ENCODE results near the gene OPRD1.
"Not testable (repeated sequence)": the region's sequence is repeated elsewhere in the genome, so short reads cannot be mapped to it uniquely, and the experiment has no call there.

Gene OPRD1

GRCh38 chr1:28803051-28803450 is 8.9 kb upstream of the OPRD1 start:
- no peak for DNase-seq

GRCh38 chr1:28803662-28804061 is 8.3 kb upstream of the OPRD1 start:
- no peak for DNase-seq

- no peak for DNase-seq
Observed at GRCh38 chr1:28804071-28804470, 7.9 kb upstream of the OPRD1 start.

- no peak for DNase-seq
Observed at GRCh38 chr1:28807046-28807445, 4.9 kb upstream of the OPRD1 start.

- DNase-seq: no peak
Observed at GRCh38 chr1:28807986-28808385, 4.0 kb upstream of the OPRD1 start.

GRCh38 chr1:28811369-28811765 is 603 bp upstream of the OPRD1 start:
- no peak for DNase-seq

GRCh38 chr1:28812669-28813468 is 899 bp downstream of the OPRD1 start:
- DNase-seq: no peak

GRCh38 chr1:28813931-28814465 is 2.0 kb downstream of the OPRD1 start:
- DNase-seq: no peak

GRCh38 chr1:28815533-28816185 is 3.7 kb downstream of the OPRD1 start:
- no peak for DNase-seq

- no peak for DNase-seq
Observed at GRCh38 chr1:28817133-28817532, 5.2 kb downstream of the OPRD1 start.

- DNase-seq: no peak
Observed at GRCh38 chr1:28819020-28819419, 7.0 kb downstream of the OPRD1 start.

- no peak for DNase-seq
Observed at GRCh38 chr1:28822799-28823198, 10.8 kb downstream of the OPRD1 start.

- not testable (repeated sequence) for DNase-seq
Observed at GRCh38 chr1:28824061-28824460, 12.1 kb downstream of the OPRD1 start.

- DNase-seq: not testable (repeated sequence)
Observed at GRCh38 chr1:28828227-28828858, 16.4 kb downstream of the OPRD1 start.

GRCh38 chr1:28830814-28831213 is 18.8 kb downstream of the OPRD1 start:
- no peak for DNase-seq

- no peak for DNase-seq
Observed at GRCh38 chr1:28832966-28833365, 21.0 kb downstream of the OPRD1 start.

GRCh38 chr1:28833381-28833780 is 21.4 kb downstream of the OPRD1 start:
- no peak for DNase-seq

- no peak for DNase-seq
Observed at GRCh38 chr1:28835237-28835650, 23.3 kb downstream of the OPRD1 start.

GRCh38 chr1:28836421-28836956 is 24.5 kb downstream of the OPRD1 start:
- DNase-seq: no peak

GRCh38 chr1:28840928-28841544 is 29.1 kb downstream of the OPRD1 start:
- no peak for DNase-seq

- no peak for DNase-seq
Observed at GRCh38 chr1:28845786-28846543, 34.0 kb downstream of the OPRD1 start.

GRCh38 chr1:28847207-28847606 is 35.2 kb downstream of the OPRD1 start:
- DNase-seq: not testable (repeated sequence)

All from activated CD8-positive, alpha-beta memory T cell treated with anti-CD3 and anti-CD28 coated beads, Interleukin-2, amount 50 U/mL, for 48 hours (primary cell).